K562 (cell line): ENCODE data around the gene ZFP36. TPM values are rescaled to one million over a fixed set of nuclear protein-coding genes. Genes with fewer than 3 reads are reported as not detected.

Source experiments
- ATAC-seq: fragments of 200-7000 bp; cut with Tn5 transposase; 3 replicates; pipeline ENCODE4 v1.9.1; 2020; ENCODE audit warnings: moderate library complexity
- BruUV-seq: library from RNA; stranded (reverse); fragments of 400-500 nt; replicated peaks from 2 replicates; lab custom pipeline; 2021; lab: Mats Ljungman, UMichigan
- CTCF ChIA-PET: fragments of 300-600 bp; formaldehyde crosslinking; extraction: SDS; loops from one replicate; lab custom pipeline; 2021; ENCODE audit warnings: low intra/inter-chr PET ratio; lab: Yijun Ruan, JAX
- POLR2A ChIA-PET: fragments of 300-600, 350-650 bp; sonication (Branson Sonifier 250); formaldehyde crosslinking; extraction: SDS; loops from one replicate; lab custom pipeline; 2021; ENCODE audit warnings: antibody characterized with exemption, inconsistent platforms; lab: Yijun Ruan, JAX
- DNase-seq, 4 experiments: peaks; one replicate each; pipeline versions ENCODE4 v3.0.0 to v3.0.0-alpha.2; 2011 to 2018; ENCODE audit warnings: low spot score in 3 of 4, mixed read lengths in 3 of 4; ENCODE audit errors: extremely low read depth in 1 of 4
- FAIRE-seq: peaks from 2 replicates; lab custom pipeline; 2011; peaks lifted over from hg19 to GRCh38; lab: Jason Lieb, UNC
- H2AFZ ChIP-seq: 2 replicates; pipeline ENCODE4 v1.6.0; 2011; ENCODE audit warnings: low read depth, low read length, control low read depth, inconsistent platforms
- H3K27ac ChIP-seq: fragments of 200-600 bp; 3 replicates; pipeline ENCODE4 v1.8.0; 2011; ENCODE audit warnings: low read depth, mild to moderate bottlenecking, control low read depth, inconsistent platforms, low read length, moderate library complexity, mixed read lengths; ENCODE audit errors: extremely low read depth
- H3K27me3 ChIP-seq, 2 experiments: fragments of 300-600 bp in 1 of 2; 2 replicates in 1 of 2; 3 replicates in 1 of 2; pipeline versions ENCODE4 v1.6.0 to v1.8.0; 2011; ENCODE audit warnings: inconsistent platforms in 2 of 2, low read length in 2 of 2, mild to moderate bottlenecking in 1 of 2, mixed read lengths in 1 of 2, moderate library complexity in 1 of 2; ENCODE audit not compliant: control insufficient read depth in 2 of 2, insufficient read depth in 2 of 2
- H3K36me3 ChIP-seq: fragments of 300-600 bp; 3 replicates; pipeline ENCODE4 v1.8.0; 2011; ENCODE audit warnings: mild to moderate bottlenecking, low read length, inconsistent platforms; ENCODE audit not compliant: control insufficient read depth, insufficient read depth
- H3K4me1 ChIP-seq, 2 experiments: fragments of 200-600 bp in 1 of 2; replicated peaks in 1 of 2; 2 replicates in 1 of 2; 3 replicates in 1 of 2; pipeline versions ENCODE4 v1.5.1 to v1.8.0; 2011; ENCODE audit warnings: inconsistent platforms in 2 of 2, low read length in 2 of 2, mild to moderate bottlenecking in 1 of 2, mixed read lengths in 1 of 2, moderate library complexity in 1 of 2; ENCODE audit not compliant: control insufficient read depth in 2 of 2, insufficient read depth in 2 of 2
- H3K4me2 ChIP-seq: 2 replicates; pipeline ENCODE4 v1.6.1; 2011; ENCODE audit warnings: low read length, control low read depth, inconsistent platforms, mixed read lengths; ENCODE audit not compliant: insufficient read depth
- H3K4me3 ChIP-seq: fragments of 200-600 bp; sonication (generic), shearing (Covaris generic); 2 replicates; pipeline ENCODE4 v1.5.1; 2016; ENCODE audit warnings: control low read depth, inconsistent platforms
- H3K79me2 ChIP-seq: fragments of 200-600 bp; 3 replicates; pipeline ENCODE4 v1.8.0; 2011; ENCODE audit warnings: low read length, inconsistent platforms; ENCODE audit not compliant: control insufficient read depth, insufficient read depth
- H3K9ac ChIP-seq, 2 experiments: 2 replicates each; pipeline versions ENCODE4 v1.6.0 to v1.6.1; 2011; ENCODE audit warnings: low read depth in 2 of 2, low read length in 2 of 2, control low read depth in 1 of 2, inconsistent platforms in 1 of 2, mild to moderate bottlenecking in 1 of 2, mixed read lengths in 1 of 2; ENCODE audit not compliant: insufficient read depth in 1 of 2
- H3K9me1 ChIP-seq: one replicate; pipeline ENCODE4 v1.6.0; 2011; ENCODE audit warnings: inconsistent platforms, mild to moderate bottlenecking, low read length, moderate library complexity; ENCODE audit not compliant: control insufficient read depth, insufficient read depth
- H3K9me3 ChIP-seq: replicated peaks from 2 replicates; pipeline ENCODE4 v1.5.1; 2011; ENCODE audit warnings: low read depth, low read length, inconsistent platforms; ENCODE audit not compliant: control insufficient read depth, insufficient read depth
- H4K20me1 ChIP-seq: replicated peaks from 2 replicates; pipeline ENCODE4 v1.6.1; 2011; ENCODE audit warnings: low read length, inconsistent platforms, mixed read lengths; ENCODE audit not compliant: control insufficient read depth, insufficient read depth
- CBX1 ChIP-seq: sonication (generic); IDR thresholded peaks from 2 replicates; pipeline ENCODE4 v1.6.1; 2016; ENCODE audit warnings: antibody characterized with exemption, low read depth, mild to moderate bottlenecking
- ETV1 ChIP-seq: fragments of 450-650 bp; conservative IDR thresholded peaks from 2 replicates; pipeline ENCODE4 v1.6.1; 2016; ENCODE audit warnings: missing genetic modification characterization, control low read depth, low read depth, missing compliant biosample characterization
- HLTF ChIP-seq: fragments of 450-650 bp; IDR thresholded peaks from 2 replicates; pipeline ENCODE4 v1.6.1; 2016
- HMG20B ChIP-seq: fragments of 250-450 bp; sonication (Bioruptor Pico); IDR thresholded peaks from 2 replicates; pipeline ENCODE4 v1.5.0; 2021; ENCODE audit warnings: mild to moderate bottlenecking
- KLF16 ChIP-seq: IDR thresholded peaks from 2 replicates; pipeline ENCODE4 v1.6.1; 2016; ENCODE audit warnings: antibody characterized with exemption
- NR1H2 ChIP-seq: sonication (generic); formaldehyde crosslinking; IDR thresholded peaks from 2 replicates; pipeline ENCODE4 v1.4.0; 2020; ENCODE audit warnings: mild to moderate bottlenecking, missing genetic modification reagents
- PCBP2 ChIP-seq: fragments of 200-400 bp; formaldehyde crosslinking; IDR thresholded peaks from 2 replicates; pipeline ENCODE4 v1.6.1; 2018; ENCODE audit warnings: low read length, low read depth, mild to moderate bottlenecking, moderate library complexity; ENCODE audit not compliant: poor library complexity, severe bottlenecking
- RNF2 ChIP-seq: sonication (generic); IDR thresholded peaks from 2 replicates; pipeline ENCODE4 v1.6.1; 2016
- SPI1 ChIP-seq: IDR thresholded peaks from 2 replicates; pipeline ENCODE4 v1.6.1; 2011; ENCODE audit warnings: low read depth, low read length, control low read depth, borderline replicate concordance
- TBL1XR1 ChIP-seq, 2 experiments: IDR thresholded peaks; 2 replicates each; pipeline ENCODE4 v1.6.1; 2012; ENCODE audit warnings: improper control_type of control experiment in 2 of 2, low read length in 2 of 2, mild to moderate bottlenecking in 1 of 2
- XRCC5 ChIP-seq: fragments of 200-400 bp; formaldehyde crosslinking; IDR thresholded peaks from 2 replicates; pipeline ENCODE4 v1.6.1; 2017; ENCODE audit warnings: low read depth, mild to moderate bottlenecking, low read length
- ZBED1 ChIP-seq: IDR thresholded peaks from 2 replicates; pipeline ENCODE4 v1.6.1; 2014
- ZNF324 ChIP-seq: fragments of 250-450 bp; sonication (Bioruptor Pico); IDR thresholded peaks from 2 replicates; pipeline ENCODE4 v1.4.0; 2020; ENCODE audit warnings: mild to moderate bottlenecking
- ZNF384 ChIP-seq: IDR thresholded peaks from 2 replicates; pipeline ENCODE4 v1.6.1; 2012; ENCODE audit warnings: low read depth, low read length, improper control_type of control experiment
- ZSCAN32 ChIP-seq: fragments of 450-650 bp; formaldehyde crosslinking; IDR thresholded peaks from 2 replicates; pipeline ENCODE4 v1.4.0; 2020; ENCODE audit warnings: mild to moderate bottlenecking, moderate library complexity
- WGBS: fragments of 100-300 bp; shearing (Covaris generic); methylation state at CpG from one replicate; pipeline ENCODE4 v1.1.6; 2016; ENCODE audit warnings: low coverage, mixed read lengths; ENCODE audit not compliant: insufficient coverage; ENCODE audit errors: missing lambda C conversion rate; 5-methylcytosine and 5-hydroxymethylcytosine counted together
- in situ Hi-C: fragments of 300-500 bp; cut with MboI; formaldehyde crosslinking; loops from 4 replicates; pipeline ENCODE4 v1.15.0; 2018; ENCODE audit warnings: inconsistent platforms, mixed read lengths
- intact Hi-C: fragments of 100-400 bp; cut with micrococcal nuclease; formaldehyde crosslinking; loops from 2 replicates; pipeline ENCODE4 v1.14.2; 2022
- polyA plus RNA-seq, 8 experiments: library from polyadenylated mRNA; depleted of rRNA in 4 of 8; stranded (reverse) in 5 of 8; unstranded in 3 of 8; fragments of >200 nt; fragmentation: Nextera tagmentation in 2 of 8; fragmentation: Illumina TruSeq in 1 of 8; extraction: Ambion mirVana in 2 of 8; extraction: Trizol in 1 of 8; gene quantifications; 2 replicates each; pipeline versions ENCODE4 v1.2.1 to v1.2.3, GENCODE V29; 2011 to 2014; ENCODE audit warnings: inconsistent platforms in 1 of 8, missing spikeins in 1 of 8
- total RNA-seq, 7 experiments: library from RNA; depleted of rRNA in 6 of 7; stranded (reverse); fragments of >200 nt in 6 of 7; fragmentation: Illumina TruSeq in 2 of 7; extraction: Trizol in 2 of 7; gene quantifications; 2 replicates each; pipeline versions ENCODE4 v1.2.1 to v1.2.3, GENCODE V29; 2011 to 2021; ENCODE audit warnings: low replicate concordance in 1 of 7
- TF ChIP-seq, protein P1 (sequence below), 2 experiments: fragments of 150-350 bp in 1 of 2; IDR thresholded peaks; 2 replicates each; pipeline ENCODE4 v1.6.1; 2012 to 2016; ENCODE audit warnings: low read depth in 2 of 2, low read length in 2 of 2, mild to moderate bottlenecking in 1 of 2, moderate library complexity in 1 of 2
- TF ChIP-seq, protein P2 (sequence below): fragments of 250-450 bp; sonication (Bioruptor Pico); IDR thresholded peaks from 2 replicates; pipeline ENCODE4 v1.4.0; 2020; ENCODE audit warnings: mild to moderate bottlenecking

ZFP36 gene
- total and polyA plus RNA-seq, 9 of the 15 experiments (the other 6 are each of a cell fraction or from before 2014, with no cell fraction given): 1.0 to 20.1 (median 3.5) TPM

DNA sequence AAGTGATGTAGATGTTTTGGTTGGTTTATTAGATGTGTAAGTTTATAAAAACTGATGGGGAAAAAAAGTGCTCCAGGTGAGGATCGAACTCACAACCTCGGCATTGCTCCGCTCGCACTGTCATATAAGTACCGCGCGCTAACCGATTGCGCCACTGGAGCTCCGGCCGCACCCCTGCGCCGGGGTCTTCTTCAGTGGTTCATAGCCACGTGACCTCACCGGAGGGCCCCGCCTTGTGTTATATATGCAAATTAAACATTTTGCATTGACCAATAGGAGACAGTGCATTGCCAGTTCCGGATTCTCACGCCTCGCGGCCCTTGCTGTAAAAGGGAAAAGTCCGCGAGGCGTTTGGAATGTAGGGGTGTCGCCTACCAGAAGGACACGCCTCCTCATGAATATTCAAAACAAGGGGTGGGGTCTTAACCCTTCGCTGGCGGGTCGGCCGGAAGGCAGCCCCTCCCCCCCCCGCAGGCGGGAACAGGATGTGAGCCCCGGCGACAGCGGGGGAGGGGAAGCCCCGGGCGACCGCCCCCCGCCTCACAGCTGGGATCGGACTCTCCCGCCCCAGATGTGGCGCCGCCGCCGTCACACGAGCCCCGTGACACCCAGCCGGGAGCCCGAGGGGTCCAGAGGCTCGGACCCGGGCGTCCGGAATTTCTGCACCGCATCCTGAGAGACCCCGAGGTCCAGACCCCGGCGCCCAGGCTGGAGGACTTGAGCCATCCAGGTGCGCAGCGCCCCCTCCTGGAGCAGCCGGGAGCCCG lies 5.6 kb downstream of the ZFP36 start, which contains the start of gene PLEKHG2:
Gene PLEKHG2, plus strand, starts transcription at position 570 of the 767 bp plus-strand sequence. CDS start 1,418 bp downstream, outside the sequence.
- under 1% methylated on average over 46 of the region's 60 CpGs for WGBS
- Histone ChIP-seq H3K9ac (peak within 1 kb of the TSS; percentile 86 to 97), H3K4me2 (peak within 1 kb of the TSS; percentile 77), H3K27me3 (no peaks in the 10 kb centered on the region), H3K9me1 (no peaks in the 10 kb centered on the region), H4K20me1 (peaks cover 4% of the 10 kb centered on the region; the same call in 1 of the 2 replicates), H2AFZ (peak within 1 kb of the TSS; percentile 78), H3K36me3 (peaks cover 24% of the 10 kb centered on the region; the same call in 2 of the 3 replicates), H3K27ac (peak within 1 kb of the TSS; percentile 98), H3K4me3 (peak within 1 kb of the TSS; percentile 71), H3K9me3 (no peaks in the 10 kb centered on the region), H3K79me2 (peaks cover 56% of the 10 kb centered on the region), H3K4me1 (peaks cover 39 to 77% of the 10 kb centered on the region in 2 experiments)
- in situ Hi-C loops: no loop called here
- no TSS peak for BruUV-seq
- ATAC-seq (peak; percentile 83), FAIRE-seq (peak; percentile 99), DNase-seq (peak; percentile 92 to 99 (median 94))
- ChIA-PET POLR2A (interaction anchor here (0.6 to 1.4 kb wide), 5 partner anchors 11 to 24 kb away, joined by 3 to 8 read pairs (median 4); partner anchors contain the start of genes MED29, PAF1 and RPS16), CTCF (interaction anchor here (0.6 to 3.7 kb wide), 10 partner anchors 10 to 482 kb away, joined by 3 to 74 read pairs (median 4); no protein-coding TSS in a partner anchor)
- intact Hi-C loops: loop anchor here (1.0 to 5.0 kb wide), 3 partner anchors 15 to 290 kb away; no protein-coding TSS in a partner anchor
- TF ChIP-seq ZNF324 (0 out of 2 replicates have a peak, but pooled peaks have one; percentile 9), NR1H2 (CRISPR knock-in tag) (peak; percentile 59; the same call in 1 of the 2 replicates), HLTF (no peak), CBX1 (peak; percentile 79), ZSCAN32 (CRISPR knock-in tag) (0 out of 2 replicates have a peak, but pooled peaks have one; percentile 38), HMG20B (CRISPR knock-in tag) (no peak), XRCC5 (peak; percentile 87), PCBP2 (no peak), TBL1XR1 (IDR thresholded peaks at IDR 0.05; ENCODE audit: low read length in 2 of 2) (peak; percentile 65 to 97; a peak in 3 of 4 replicates), ETV1 (tag) (peak; percentile 98), SPI1 (peak; percentile 79), KLF16 (0 out of 2 replicates have a peak, but pooled peaks have one; percentile 31), ZNF384 (peak; percentile 32; the same call in 1 of the 2 replicates), RNF2 (peak; percentile 64), ZBED1 (no peak)
- TF ChIP-seq, protein P1, sequence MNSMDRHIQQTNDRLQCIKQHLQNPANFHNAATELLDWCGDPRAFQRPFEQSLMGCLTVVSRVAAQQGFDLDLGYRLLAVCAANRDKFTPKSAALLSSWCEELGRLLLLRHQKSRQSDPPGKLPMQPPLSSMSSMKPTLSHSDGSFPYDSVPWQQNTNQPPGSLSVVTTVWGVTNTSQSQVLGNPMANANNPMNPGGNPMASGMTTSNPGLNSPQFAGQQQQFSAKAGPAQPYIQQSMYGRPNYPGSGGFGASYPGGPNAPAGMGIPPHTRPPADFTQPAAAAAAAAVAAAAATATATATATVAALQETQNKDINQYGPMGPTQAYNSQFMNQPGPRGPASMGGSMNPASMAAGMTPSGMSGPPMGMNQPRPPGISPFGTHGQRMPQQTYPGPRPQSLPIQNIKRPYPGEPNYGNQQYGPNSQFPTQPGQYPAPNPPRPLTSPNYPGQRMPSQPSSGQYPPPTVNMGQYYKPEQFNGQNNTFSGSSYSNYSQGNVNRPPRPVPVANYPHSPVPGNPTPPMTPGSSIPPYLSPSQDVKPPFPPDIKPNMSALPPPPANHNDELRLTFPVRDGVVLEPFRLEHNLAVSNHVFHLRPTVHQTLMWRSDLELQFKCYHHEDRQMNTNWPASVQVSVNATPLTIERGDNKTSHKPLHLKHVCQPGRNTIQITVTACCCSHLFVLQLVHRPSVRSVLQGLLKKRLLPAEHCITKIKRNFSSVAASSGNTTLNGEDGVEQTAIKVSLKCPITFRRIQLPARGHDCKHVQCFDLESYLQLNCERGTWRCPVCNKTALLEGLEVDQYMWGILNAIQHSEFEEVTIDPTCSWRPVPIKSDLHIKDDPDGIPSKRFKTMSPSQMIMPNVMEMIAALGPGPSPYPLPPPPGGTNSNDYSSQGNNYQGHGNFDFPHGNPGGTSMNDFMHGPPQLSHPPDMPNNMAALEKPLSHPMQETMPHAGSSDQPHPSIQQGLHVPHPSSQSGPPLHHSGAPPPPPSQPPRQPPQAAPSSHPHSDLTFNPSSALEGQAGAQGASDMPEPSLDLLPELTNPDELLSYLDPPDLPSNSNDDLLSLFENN (IDR thresholded peaks at IDR 0.05; ENCODE audit: low read depth in 2 of 2, low read length in 2 of 2): no peak; a peak in 2 of 4 replicates
- TF ChIP-seq, protein P2, sequence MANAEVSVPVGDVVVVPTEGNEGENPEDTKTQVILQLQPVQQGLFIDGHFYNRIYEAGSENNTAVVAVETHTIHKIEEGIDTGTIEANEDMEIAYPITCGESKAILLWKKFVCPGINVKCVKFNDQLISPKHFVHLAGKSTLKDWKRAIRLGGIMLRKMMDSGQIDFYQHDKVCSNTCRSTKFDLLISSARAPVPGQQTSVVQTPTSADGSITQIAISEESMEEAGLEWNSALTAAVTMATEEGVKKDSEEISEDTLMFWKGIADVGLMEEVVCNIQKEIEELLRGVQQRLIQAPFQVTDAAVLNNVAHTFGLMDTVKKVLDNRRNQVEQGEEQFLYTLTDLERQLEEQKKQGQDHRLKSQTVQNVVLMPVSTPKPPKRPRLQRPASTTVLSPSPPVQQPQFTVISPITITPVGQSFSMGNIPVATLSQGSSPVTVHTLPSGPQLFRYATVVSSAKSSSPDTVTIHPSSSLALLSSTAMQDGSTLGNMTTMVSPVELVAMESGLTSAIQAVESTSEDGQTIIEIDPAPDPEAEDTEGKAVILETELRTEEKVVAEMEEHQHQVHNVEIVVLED (CRISPR knock-in tag): peak; percentile 34; the same call in 1 of the 2 replicates
